Choroid plexus epithelial cell (primary cell): ENCODE data around the gene TCF12.

ENCODE experiments used
- DNase-seq: peaks from one replicate; pipeline ENCODE4 v3.0.0-alpha.2; 2010; ENCODE audit warnings: low read depth
- H3K4me3 ChIP-seq: 2 replicates; pipeline ENCODE4 v1.5.1; 2011; ENCODE audit warnings: low read depth, mild to moderate bottlenecking, control low read depth, low read length, moderate library complexity
- TF ChIP-seq, protein P1 (sequence below): conservative IDR thresholded peaks from 2 replicates; pipeline ENCODE4 v1.5.1; 2011; ENCODE audit warnings: low read depth, mild to moderate bottlenecking, control low read depth, inconsistent platforms, low read length, moderate library complexity

The TCF12 gene

DNA sequence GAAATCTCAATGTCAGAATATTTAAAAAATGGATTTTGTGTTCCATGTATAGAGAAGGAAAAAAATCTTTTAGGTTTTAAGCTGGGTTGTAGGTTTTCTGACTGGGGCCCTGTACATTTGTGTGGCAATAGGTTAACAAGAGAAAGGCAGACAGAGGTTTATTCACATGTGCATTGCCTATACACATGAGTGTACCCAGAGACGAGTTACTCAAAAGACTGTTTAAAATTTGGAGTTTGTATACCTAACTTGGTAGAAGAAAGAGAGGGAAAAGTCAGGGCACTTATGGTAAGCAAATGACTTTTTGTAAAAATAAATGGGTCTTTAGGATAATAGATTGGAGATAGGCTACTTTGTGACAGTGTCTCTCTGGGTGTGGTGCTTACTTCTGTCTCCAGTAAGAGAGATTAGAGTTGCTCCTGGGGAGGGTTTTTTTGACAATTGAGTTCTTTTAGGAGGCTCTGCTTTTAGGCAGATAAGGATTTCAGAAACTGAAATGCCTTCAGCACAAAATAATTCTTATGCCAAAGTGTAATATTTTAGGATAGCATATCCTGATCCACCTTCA lies 225.2 kb downstream of the TCF12 start:
- TF ChIP-seq, protein P1, sequence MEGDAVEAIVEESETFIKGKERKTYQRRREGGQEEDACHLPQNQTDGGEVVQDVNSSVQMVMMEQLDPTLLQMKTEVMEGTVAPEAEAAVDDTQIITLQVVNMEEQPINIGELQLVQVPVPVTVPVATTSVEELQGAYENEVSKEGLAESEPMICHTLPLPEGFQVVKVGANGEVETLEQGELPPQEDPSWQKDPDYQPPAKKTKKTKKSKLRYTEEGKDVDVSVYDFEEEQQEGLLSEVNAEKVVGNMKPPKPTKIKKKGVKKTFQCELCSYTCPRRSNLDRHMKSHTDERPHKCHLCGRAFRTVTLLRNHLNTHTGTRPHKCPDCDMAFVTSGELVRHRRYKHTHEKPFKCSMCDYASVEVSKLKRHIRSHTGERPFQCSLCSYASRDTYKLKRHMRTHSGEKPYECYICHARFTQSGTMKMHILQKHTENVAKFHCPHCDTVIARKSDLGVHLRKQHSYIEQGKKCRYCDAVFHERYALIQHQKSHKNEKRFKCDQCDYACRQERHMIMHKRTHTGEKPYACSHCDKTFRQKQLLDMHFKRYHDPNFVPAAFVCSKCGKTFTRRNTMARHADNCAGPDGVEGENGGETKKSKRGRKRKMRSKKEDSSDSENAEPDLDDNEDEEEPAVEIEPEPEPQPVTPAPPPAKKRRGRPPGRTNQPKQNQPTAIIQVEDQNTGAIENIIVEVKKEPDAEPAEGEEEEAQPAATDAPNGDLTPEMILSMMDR, result no peak
- no peak overlapping the region for H3K4me3 ChIP-seq
- DNase-seq, result no peak

DNA sequence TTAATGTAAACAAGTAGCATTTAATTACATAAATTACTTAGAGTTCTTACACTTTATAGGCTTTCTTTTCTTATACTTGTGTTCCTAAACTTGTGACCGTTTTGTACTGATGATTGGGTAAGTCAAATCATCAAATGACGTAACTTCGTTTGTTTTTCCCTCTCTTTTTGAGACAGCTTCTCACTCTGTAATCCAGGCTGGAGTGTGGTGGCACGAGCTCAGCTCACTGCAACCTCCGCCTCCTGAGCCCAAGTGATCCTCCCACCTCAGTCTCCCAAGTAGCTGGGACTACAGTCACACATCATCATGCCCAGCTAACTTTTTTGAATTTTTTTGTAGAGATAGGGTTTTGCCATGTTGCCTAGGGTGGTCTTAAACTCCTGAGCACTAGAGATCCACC lies 226.0 kb downstream of the TCF12 start:
- H3K4me3 ChIP-seq, result no peak overlapping the region

GRCh38 chr15:57146506-57147201 lies 228.2 kb downstream of the TCF12 start:
- peak overlapping the region; percentile 17 for H3K4me3 ChIP-seq
- DNase-seq, result peak; percentile 81
- TF ChIP-seq, protein P1, result peak; percentile 74

More for the DNA sequence above, 226.0 kb downstream of the TCF12 start:
- DNase-seq, result no peak
- TF ChIP-seq, protein P1, result no peak

GRCh38 chr15:57147621-57148020 lies 229.2 kb downstream of the TCF12 start:
- no peak for DNase-seq
- no peak overlapping the region for H3K4me3 ChIP-seq
- TF ChIP-seq, protein P1, result no peak

DNA sequence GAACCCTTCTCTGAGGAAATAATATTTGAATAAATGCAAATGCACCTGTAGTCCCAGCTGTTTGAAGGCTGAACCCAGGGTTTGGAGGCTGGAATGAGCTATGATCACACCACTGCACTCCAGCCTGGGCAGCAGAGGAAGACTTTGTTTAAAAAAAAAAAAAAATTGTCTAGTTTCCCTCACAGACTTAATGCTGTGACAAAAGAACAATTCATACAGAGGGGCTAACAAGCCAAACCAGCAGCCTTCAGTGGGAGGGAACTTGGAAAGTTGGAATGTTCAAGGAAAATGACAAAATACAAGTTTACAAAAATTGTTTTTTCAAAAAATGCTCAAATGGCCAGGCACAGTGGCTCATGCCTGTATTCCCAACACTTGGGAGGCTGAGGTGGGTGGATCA lies 229.8 kb downstream of the TCF12 start:
- no peak overlapping the region for H3K4me3 ChIP-seq
- no peak for DNase-seq
- TF ChIP-seq, protein P1, result no peak

DNA sequence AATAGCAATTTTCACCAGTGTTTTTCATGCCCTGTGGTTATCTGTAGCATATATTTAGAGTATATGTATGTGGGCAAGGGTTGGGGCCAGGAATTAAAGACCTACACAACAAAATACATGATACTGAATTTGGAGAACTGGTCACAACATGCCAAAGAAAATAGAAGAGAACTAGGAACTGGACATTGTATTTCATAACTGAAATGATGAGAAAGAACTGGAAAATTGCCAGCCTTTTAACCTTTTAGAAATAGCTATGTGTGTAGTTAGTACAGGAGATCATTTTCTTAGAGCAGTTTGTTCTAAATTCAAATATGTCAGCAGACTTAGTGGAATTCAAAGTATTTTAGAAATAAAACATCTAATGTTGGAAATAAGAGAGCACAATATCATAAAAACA lies 230.8 kb downstream of the TCF12 start:
- TF ChIP-seq, protein P1, result no peak
- DNase-seq, result peak; percentile 93
- no peak overlapping the region for H3K4me3 ChIP-seq
